AG04450 (cell line): ENCODE data around the gene HTR1D. TPM values are rescaled to one million over a fixed set of nuclear protein-coding genes. Genes with fewer than 3 reads are reported as not detected.

Source experiments
- CTCF ChIA-PET: fragments of 300-600, 350-600 bp; formaldehyde crosslinking; extraction: SDS; loops from one replicate; lab custom pipeline; 2022; ENCODE audit warnings: antibody characterized with exemption, inconsistent platforms; lab: Charles Lee
- POLR2A ChIA-PET: fragments of 350-600 bp; formaldehyde crosslinking; extraction: SDS; loops from one replicate; lab custom pipeline; 2021; ENCODE audit warnings: antibody characterized with exemption, inconsistent platforms; lab: Yijun Ruan, JAX
- DNase-seq: peaks from one replicate; pipeline ENCODE4 v3.0.0-alpha.2; 2011; ENCODE audit warnings: low read depth, low spot score
- H3K27ac ChIP-seq: one replicate; pipeline ENCODE4 v1.5.1; 2012; ENCODE audit warnings: low read depth, low read length, control low read depth
- H3K27me3 ChIP-seq: one replicate; pipeline ENCODE4 v1.6.0; 2012; ENCODE audit warnings: low read length; ENCODE audit not compliant: control insufficient read depth, insufficient read depth
- H3K4me3 ChIP-seq: 2 replicates; pipeline ENCODE4 v1.5.1; 2011; ENCODE audit warnings: mild to moderate bottlenecking, low read depth, low read length, control low read depth
- H3K9me3 ChIP-seq: 2 replicates; pipeline ENCODE4 v1.5.1; 2012; ENCODE audit warnings: low read length; ENCODE audit not compliant: control insufficient read depth, insufficient read depth
- polyA plus RNA-seq: library from polyadenylated mRNA; depleted of rRNA; stranded (reverse); fragments of >200 nt; gene quantifications from 2 replicates; pipeline ENCODE4 v1.2.3, GENCODE V29; 2011
- TF ChIP-seq, protein P1 (sequence below): IDR thresholded peaks from 2 replicates; pipeline ENCODE4 v1.5.1; 2011; ENCODE audit warnings: low read depth, low read length, control low read depth, inconsistent platforms

Gene HTR1D
- polyA plus RNA-seq, 1 experiment, result 0.07 TPM

DNA sequence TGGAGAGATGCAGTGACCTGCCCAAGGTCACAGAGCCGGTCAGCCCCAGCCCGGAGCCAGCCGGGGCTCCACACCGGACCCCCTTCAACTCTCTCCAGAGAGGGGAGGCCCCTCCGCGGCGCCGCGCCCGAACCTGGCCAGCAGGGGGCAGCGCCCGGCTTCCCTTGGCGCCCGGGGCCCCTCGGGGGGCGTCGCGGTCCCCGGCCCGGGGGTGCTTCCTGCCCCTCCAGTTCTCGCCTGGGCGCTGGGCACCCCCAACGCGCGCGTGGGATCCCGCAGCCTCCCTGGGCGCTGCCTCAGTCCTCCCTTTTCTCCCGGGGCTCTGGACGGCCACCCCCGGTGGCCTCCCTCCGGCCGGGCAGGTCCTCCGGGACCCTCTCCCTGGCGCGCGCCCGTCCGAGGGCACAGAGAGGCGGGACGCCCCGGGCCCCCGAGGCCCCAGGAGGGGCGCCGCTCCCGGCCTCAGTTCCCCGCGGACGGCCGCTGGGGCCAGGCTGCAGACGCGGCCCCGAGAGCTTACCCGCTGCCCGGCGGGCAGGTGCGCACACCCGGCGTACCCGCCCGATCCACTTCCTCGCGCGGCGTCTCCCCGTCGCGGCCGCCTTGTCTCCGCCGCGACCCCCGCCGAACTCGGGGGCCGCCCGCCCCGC lies 406 bp downstream of the HTR1D start:
- Histone ChIP-seq H3K4me3 (peak overlapping the region; percentile 29; the same call in 1 of the 2 replicates), H3K9me3 (no peaks in the 10 kb centered on the region; the same call in 1 of the 2 replicates), H3K27me3 (peaks cover 28% of the 10 kb centered on the region), H3K27ac (no peak overlapping the region)
- no peak for DNase-seq
- ChIA-PET POLR2A (no interaction called here), CTCF (interaction anchor here (0.7 to 1.1 kb wide), 4 partner anchors 12 to 287 kb away, joined by 3 to 9 read pairs (median 6); no protein-coding TSS in a partner anchor)
- TF ChIP-seq, protein P1, sequence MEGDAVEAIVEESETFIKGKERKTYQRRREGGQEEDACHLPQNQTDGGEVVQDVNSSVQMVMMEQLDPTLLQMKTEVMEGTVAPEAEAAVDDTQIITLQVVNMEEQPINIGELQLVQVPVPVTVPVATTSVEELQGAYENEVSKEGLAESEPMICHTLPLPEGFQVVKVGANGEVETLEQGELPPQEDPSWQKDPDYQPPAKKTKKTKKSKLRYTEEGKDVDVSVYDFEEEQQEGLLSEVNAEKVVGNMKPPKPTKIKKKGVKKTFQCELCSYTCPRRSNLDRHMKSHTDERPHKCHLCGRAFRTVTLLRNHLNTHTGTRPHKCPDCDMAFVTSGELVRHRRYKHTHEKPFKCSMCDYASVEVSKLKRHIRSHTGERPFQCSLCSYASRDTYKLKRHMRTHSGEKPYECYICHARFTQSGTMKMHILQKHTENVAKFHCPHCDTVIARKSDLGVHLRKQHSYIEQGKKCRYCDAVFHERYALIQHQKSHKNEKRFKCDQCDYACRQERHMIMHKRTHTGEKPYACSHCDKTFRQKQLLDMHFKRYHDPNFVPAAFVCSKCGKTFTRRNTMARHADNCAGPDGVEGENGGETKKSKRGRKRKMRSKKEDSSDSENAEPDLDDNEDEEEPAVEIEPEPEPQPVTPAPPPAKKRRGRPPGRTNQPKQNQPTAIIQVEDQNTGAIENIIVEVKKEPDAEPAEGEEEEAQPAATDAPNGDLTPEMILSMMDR, result peak; percentile 38

DNA sequence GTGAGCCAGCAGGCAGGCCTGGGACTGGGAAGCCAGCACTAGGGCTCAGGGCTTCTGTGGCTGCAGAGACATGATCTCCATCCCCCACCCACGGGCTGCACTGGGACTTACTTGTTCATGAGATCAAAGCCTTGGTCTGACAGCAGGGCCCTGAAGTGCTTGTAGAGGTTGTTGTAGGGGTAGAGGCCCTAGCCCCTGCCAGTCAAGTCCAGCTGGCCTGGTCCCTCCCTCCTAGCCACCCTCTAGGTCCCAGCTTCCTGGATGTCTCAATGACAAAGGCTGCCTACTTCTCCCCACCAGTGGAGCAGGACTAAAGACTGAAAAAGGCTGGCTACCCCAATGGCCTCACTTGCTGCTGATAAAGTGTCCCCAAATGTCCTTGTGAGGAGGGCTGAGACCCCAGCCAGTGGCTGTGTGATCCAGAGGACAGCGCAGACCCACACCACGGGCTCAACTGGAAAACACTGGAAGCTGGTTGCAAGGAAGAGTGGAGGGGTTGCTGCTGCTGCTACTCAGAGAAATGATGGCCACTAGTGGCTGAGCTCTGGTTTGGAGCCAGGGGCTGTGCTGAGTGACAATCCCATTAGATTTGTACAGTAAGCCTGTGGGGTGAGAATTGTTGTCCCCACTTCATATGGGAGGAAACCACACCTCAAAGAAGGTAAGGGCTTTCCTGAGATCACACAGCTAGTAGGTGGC lies 1.4 kb downstream of the HTR1D start:
- TF ChIP-seq, protein P1, result no peak
- Histone ChIP-seq H3K9me3 (no peaks in the 10 kb centered on the region; the same call in 1 of the 2 replicates), H3K27me3 (peaks cover 28% of the 10 kb centered on the region), H3K27ac (no peak overlapping the region), H3K4me3 (no peak overlapping the region)
- ChIA-PET POLR2A (no interaction called here), CTCF (interaction anchor here (0.7 to 1.1 kb wide), 2 partner anchors 14 to 21 kb away, joined by 3 read pairs; no protein-coding TSS in a partner anchor)
- no peak for DNase-seq

DNA sequence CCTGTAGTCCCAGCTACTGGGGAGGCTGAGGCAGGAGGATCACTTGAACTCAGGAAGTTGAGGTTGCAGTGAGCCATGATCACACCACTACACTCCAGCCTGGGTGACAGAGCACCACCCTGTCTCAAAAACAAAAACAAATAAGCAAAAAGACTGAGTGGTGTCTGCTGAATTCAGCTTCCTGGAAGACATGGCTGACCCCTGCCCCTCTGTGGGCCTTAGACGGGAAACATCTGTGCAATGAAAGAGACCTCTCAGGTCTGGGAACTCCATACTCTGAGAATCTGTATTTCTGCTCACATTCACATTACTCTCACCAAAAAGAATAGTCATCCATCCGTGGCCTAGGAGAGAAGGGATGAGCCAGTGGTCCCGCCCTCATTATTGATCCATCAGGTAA lies 2.0 kb downstream of the HTR1D start:
- TF ChIP-seq, protein P1, result no peak
- H3K27me3 ChIP-seq, result peaks cover 29% of the 10 kb centered on the region

DNA sequence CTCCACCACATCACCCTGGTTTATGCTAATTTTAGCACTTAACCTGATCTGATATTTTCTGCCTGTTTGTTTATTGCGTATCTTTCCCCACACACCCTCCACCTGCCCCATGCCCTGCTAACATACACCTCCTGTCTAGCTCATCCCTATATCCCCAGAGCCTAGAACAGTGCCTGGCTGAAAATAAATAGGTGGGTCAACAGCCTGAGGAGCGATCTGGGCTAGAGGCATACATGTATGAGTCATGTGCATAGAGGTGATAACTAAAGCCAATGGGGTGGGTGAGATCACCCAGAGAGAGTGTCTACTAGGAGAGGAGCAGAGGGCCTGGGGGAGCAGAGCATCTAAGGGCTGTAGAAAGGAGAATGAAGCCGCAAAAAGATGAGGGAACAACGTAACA lies 2.7 kb downstream of the HTR1D start:
- TF ChIP-seq, protein P1, result no peak
- Histone ChIP-seq H3K27ac (no peak overlapping the region), H3K9me3 (no peaks in the 10 kb centered on the region; the same call in 1 of the 2 replicates), H3K4me3 (no peak overlapping the region), H3K27me3 (peaks cover 28% of the 10 kb centered on the region)
- CTCF ChIA-PET, result interaction anchor here (3.5 kb wide), 1 partner anchor 31 kb away, joined by 10 read pairs; no protein-coding TSS in a partner anchor
- no peak for DNase-seq
- POLR2A ChIA-PET, result interaction anchor here (0.5 kb wide), 1 partner anchor 17 kb away, joined by 3 read pairs; no protein-coding TSS in a partner anchor

More for the DNA sequence above, 2.0 kb downstream of the HTR1D start:
- no peak for DNase-seq
- Histone ChIP-seq H3K27ac (no peak overlapping the region), H3K9me3 (no peaks in the 10 kb centered on the region; the same call in 1 of the 2 replicates), H3K4me3 (no peak overlapping the region)
- ChIA-PET POLR2A (no interaction called here), CTCF (no interaction called here)

DNA sequence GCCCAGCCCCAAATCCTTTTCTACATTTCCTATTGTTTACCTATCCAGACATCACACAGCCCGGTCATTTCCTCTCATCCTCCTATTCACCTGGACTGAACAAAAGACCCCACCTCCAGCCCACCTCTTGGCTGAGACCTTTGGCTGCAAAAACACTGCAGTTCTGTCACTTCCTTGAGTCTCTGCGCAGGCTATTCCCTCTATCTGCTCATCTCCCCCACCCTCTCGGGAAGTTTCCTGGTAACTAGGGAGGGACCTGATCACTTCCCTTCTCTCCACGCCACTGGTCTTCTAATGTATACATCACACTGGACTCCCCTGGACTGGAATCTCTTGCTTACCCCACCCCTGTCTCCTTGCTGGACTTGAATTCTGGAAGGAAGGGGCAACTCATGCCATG lies 5.3 kb downstream of the HTR1D start:
- Histone ChIP-seq H3K9me3 (no peaks in the 10 kb centered on the region), H3K27me3 (peaks cover 13% of the 10 kb centered on the region), H3K4me3 (no peak overlapping the region), H3K27ac (no peak overlapping the region)
- ChIA-PET CTCF (interaction anchor here (0.6 to 3.5 kb wide), 2 partner anchors 17 to 28 kb away, joined by 6 to 10 read pairs; no protein-coding TSS in a partner anchor), POLR2A (no interaction called here)
- TF ChIP-seq, protein P1, result no peak
- no peak for DNase-seq
